ENCODE measurements around the gene CST6.
"Not testable (repeated sequence)": the region's sequence is repeated elsewhere in the genome, so short reads cannot be mapped to it uniquely, and the experiment has no call there.

DNA sequence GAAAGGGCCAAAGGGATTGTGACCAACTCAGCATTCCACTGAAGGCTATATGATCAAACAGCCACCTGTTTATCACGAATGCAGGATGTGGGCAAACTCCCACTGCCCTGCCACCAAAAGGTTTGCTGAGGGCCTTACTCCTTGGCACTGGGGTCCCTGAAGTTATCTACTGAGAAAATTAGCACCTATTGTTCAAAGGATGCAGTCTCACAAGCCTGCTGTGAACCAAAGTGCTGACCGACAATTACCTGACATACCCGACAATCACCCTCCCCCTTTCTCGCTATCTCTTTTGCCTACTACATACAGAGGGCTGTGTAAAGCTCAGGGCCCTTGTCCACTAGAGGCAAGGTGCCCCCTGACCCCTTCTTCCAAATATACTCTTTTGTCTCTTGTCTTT, 1.8 kb upstream of the CST6 start:
- not testable (repeated sequence) for TF ChIP-seq EZH2phosphoT487 (IDR thresholded peaks at IDR 0.05; ENCODE audit: low read depth, severe bottlenecking, unreplicated experiment); CTCF (IDR thresholded peaks at IDR 0.05; ENCODE audit: poor library complexity); EZH2 (IDR thresholded peaks at IDR 0.05; ENCODE audit: borderline replicate concordance)
